ENCODE data around the gene NADSYN1. TPM values are rescaled to one million over a fixed set of nuclear protein-coding genes. Genes with fewer than 3 reads are reported as not detected.

Gene NADSYN1
- total RNA-seq, 3 donors from 2014 or later, result 112 to 210 (median 141) TPM

DNA sequence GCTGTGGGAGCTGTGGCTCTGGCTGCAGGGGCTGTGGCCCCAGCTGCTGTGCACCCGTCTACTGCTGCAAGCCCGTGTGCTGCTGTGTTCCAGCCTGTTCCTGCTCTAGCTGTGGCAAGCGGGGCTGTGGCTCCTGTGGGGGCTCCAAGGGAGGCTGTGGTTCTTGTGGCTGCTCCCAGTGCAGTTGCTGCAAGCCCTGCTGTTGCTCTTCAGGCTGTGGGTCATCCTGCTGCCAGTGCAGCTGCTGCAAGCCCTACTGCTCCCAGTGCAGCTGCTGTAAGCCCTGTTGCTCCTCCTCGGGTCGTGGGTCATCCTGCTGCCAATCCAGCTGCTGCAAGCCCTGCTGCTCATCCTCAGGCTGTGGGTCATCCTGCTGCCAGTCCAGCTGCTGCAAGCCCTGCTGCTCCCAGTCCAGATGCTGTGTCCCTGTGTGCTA, 95.7 kb downstream of the NADSYN1 start:
- Histone ChIP-seq H3K4me1 (ENCODE audit: low read depth) (no peaks in the 10 kb centered on the region), H3K36me3 (ENCODE audit: low read depth) (no peaks in the 10 kb centered on the region), H3K9me3 (no peaks in the 10 kb centered on the region), H3K4me3 (no peak overlapping the region)
- intact Hi-C loops (cut with DNase I, micrococcal nuclease), result no loop called here
- no peak for DNase-seq
- TF ChIP-seq, protein P1, sequence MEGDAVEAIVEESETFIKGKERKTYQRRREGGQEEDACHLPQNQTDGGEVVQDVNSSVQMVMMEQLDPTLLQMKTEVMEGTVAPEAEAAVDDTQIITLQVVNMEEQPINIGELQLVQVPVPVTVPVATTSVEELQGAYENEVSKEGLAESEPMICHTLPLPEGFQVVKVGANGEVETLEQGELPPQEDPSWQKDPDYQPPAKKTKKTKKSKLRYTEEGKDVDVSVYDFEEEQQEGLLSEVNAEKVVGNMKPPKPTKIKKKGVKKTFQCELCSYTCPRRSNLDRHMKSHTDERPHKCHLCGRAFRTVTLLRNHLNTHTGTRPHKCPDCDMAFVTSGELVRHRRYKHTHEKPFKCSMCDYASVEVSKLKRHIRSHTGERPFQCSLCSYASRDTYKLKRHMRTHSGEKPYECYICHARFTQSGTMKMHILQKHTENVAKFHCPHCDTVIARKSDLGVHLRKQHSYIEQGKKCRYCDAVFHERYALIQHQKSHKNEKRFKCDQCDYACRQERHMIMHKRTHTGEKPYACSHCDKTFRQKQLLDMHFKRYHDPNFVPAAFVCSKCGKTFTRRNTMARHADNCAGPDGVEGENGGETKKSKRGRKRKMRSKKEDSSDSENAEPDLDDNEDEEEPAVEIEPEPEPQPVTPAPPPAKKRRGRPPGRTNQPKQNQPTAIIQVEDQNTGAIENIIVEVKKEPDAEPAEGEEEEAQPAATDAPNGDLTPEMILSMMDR (IDR thresholded peaks at IDR 0.05), result no peak
- ATAC-seq, result no peak

Small RNA genes within 50 kb of the gene (microRNA-seq; reads per million reads assigned to microRNA genes)
- gene MIR6754, result 0.70 reads per million

Other genes with a start within 250 kb of the NADSYN1 start
- gene SHANK2, start 200.6 kb upstream of the NADSYN1 start, total RNA-seq, result 10 to 100 TPM; 25.8 to 58.0 (median 38.7) TPM
- gene DHCR7, start 4.8 kb upstream of the NADSYN1 start, total RNA-seq, result 10 to 100 TPM; 26.5 to 68.6 (median 62.3) TPM
- under 1 TPM in 2 of 3 donors, not detected in 1; 0.27 to 0.75 TPM for gene KRTAP5-7, start 74.1 kb downstream of the NADSYN1 start, total RNA-seq
- gene KRTAP5-8, start 84.8 kb downstream of the NADSYN1 start, total RNA-seq, result 1 to 10 TPM in 1 of 3 donors, under 1 TPM in 1, not detected in 1; 0.35 to 1.1 TPM
- 1 to 10 TPM in 1 of 3 donors, under 1 TPM in 1, not detected in 1; 0.60 to 1.4 TPM for gene KRTAP5-9, start 95.2 kb downstream of the NADSYN1 start, total RNA-seq
- gene KRTAP5-10, start 112.4 kb downstream of the NADSYN1 start, total RNA-seq, result under 1 TPM in 2 of 3 donors, not detected in 1; 0.34 to 0.75 TPM
- gene KRTAP5-11, start 129.7 kb downstream of the NADSYN1 start, total RNA-seq, result not detected